Peyer's patch (tissue), 4 donors: Measurements from ENCODE around the gene INPP4A.

Experiments used
- POLR2A ChIP-seq, 2 donors: fragments of 450-650 bp; IDR thresholded peaks; one replicate each; pipeline ENCODE4 v1.5.1; 2017; ENCODE audit warnings: antibody characterized with exemption in 2 of 2, mild to moderate bottlenecking in 2 of 2, moderate library complexity in 2 of 2
- TF ChIP-seq, protein P1 (sequence below), 6 experiments: fragments of 450-650 bp in 4 of 6; fragments of 200-600 bp in 2 of 6; sonication (generic) in 1 of 6; IDR thresholded peaks; one replicate each; pipeline ENCODE4 v1.5.1; 2017 to 2019; ENCODE audit warnings: antibody characterized with exemption in 6 of 6, mild to moderate bottlenecking in 3 of 6, moderate library complexity in 1 of 6

- TF ChIP-seq, protein P1, sequence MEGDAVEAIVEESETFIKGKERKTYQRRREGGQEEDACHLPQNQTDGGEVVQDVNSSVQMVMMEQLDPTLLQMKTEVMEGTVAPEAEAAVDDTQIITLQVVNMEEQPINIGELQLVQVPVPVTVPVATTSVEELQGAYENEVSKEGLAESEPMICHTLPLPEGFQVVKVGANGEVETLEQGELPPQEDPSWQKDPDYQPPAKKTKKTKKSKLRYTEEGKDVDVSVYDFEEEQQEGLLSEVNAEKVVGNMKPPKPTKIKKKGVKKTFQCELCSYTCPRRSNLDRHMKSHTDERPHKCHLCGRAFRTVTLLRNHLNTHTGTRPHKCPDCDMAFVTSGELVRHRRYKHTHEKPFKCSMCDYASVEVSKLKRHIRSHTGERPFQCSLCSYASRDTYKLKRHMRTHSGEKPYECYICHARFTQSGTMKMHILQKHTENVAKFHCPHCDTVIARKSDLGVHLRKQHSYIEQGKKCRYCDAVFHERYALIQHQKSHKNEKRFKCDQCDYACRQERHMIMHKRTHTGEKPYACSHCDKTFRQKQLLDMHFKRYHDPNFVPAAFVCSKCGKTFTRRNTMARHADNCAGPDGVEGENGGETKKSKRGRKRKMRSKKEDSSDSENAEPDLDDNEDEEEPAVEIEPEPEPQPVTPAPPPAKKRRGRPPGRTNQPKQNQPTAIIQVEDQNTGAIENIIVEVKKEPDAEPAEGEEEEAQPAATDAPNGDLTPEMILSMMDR (IDR thresholded peaks at IDR 0.05), result no peak
- TF ChIP-seq POLR2A (IDR thresholded peaks at IDR 0.05), result no peak
Observed at GRCh38 chr2:98579926-98580325, 135.3 kb downstream of the INPP4A start.
